ENCODE data around the gene HSDL2.
"Not testable (repeated sequence)": the region's sequence is repeated elsewhere in the genome, so short reads cannot be mapped to it uniquely, and the experiment has no call there.

Gene HSDL2

DNA sequence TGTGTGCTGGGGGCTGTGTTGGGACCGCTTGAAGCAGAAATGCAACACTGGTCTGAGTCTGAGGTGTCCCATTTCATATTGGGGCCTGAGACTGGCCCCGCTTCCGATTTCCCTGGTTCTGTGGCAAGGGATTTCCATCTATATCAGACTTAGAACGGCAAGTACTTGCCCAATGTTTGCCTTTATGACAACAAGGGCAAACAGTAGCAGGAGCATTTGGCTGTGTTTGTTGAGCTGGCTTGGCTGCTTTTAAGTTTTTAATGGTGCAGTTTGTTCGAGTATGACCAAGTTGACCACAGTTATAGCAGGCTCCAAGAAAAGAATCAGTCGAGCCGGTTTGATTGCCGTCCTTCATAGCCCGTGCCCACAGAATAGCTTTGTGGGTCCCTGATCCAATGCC is 17.0 kb downstream of the HSDL2 start:
- DNase-seq (ENCODE audit: low read depth), result no peak

GRCh38 chr9:112401175-112401815 is 21.4 kb downstream of the HSDL2 start:
- no peak for DNase-seq (ENCODE audit: low read depth)

GRCh38 chr9:112403614-112404201 is 23.8 kb downstream of the HSDL2 start:
- no peak for DNase-seq (ENCODE audit: low read depth)

DNA sequence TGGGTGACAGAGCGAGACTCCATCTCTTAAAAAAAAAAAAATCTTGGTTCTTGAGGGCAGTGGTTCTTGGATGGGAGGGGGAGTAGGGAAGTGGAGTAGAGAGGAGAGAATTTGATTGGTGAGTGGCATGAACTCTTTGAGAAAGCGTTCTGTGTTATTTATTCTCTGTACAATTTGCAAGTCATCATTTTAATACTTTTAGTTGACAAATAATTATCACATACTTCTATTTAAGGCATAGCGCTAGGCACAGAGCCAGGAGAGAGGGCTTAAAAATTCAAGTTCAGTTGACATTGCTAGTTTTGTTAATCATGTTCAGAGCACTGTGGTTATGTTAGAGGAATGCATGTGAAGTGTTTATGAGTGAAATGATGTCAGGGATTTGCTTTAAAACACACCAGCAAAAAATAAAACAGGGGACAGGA is 24.6 kb downstream of the HSDL2 start:
- no peak for DNase-seq (ENCODE audit: low read depth)

DNA sequence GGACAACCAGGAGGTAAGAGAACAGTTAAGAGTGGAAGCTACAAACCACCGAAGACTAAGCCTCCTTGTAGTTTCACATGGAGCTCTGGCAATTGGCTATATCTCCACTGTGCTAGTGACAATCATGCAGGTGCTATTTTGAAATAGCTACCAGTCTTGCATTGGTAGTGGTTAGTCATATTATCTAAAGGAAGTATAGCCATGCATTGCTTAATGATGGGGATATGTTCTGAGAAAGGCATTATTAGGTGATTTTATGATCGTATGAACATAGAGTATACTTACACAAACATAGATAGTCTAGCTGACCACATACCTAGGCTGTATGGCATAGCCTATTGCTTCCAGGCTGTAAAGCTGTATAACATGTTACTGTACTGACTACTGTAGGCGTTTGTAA is 28.4 kb downstream of the HSDL2 start:
- no peak for DNase-seq (ENCODE audit: low read depth)

GRCh38 chr9:112408819-112409218 is 28.9 kb downstream of the HSDL2 start:
- no peak for DNase-seq (ENCODE audit: low read depth)

- DNase-seq (ENCODE audit: low read depth), result no peak
Measured at GRCh38 chr9:112409758-112410157, 29.9 kb downstream of the HSDL2 start.

DNA sequence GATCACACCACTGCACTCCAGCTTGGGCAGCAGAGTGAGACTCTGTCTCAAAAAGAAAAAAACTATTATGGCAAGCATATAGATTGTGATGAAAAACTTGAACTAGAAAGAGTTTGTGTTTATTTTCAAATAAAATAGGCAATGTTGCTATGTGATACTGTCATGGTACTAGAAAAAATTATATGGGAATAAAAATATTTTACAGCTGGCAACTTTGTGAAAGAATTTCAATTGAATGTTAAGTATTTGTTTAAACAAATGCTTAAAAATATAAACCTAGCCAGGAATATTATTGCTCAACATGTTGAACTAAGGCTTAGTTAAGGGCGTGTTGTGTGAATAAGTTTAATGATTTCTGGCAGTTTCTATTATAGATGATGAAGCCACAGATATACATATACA is 31.7 kb downstream of the HSDL2 start:
- no peak for DNase-seq (ENCODE audit: low read depth)

- not testable (repeated sequence) for DNase-seq (ENCODE audit: low read depth)
Measured at GRCh38 chr9:112413728-112414127, 33.8 kb downstream of the HSDL2 start.

- DNase-seq (ENCODE audit: low read depth), result no peak
Measured at GRCh38 chr9:112420208-112420607, 40.3 kb downstream of the HSDL2 start.

DNA sequence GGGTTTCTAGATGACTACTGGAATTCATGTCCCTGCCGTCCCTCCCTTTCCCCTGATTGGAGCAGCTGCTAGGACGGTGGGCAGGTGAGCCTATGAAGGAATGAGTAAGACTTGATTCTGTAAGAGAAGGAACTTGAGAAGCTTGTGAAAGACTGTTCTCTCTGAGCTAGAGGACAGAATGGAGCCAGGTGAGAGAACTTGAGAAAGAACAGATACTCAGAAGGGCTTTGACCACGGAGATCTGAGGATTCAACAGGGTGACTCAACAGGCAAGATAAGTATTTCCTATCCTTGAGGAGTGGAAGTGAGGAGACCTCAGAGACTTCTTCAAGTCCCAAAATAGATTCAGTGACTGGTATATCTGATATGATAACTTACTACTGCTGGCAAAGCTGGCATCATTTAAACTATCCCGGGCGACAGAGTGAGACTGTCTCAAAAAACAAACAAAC is 41.9 kb downstream of the HSDL2 start:
- no peak for DNase-seq (ENCODE audit: low read depth)

DNA sequence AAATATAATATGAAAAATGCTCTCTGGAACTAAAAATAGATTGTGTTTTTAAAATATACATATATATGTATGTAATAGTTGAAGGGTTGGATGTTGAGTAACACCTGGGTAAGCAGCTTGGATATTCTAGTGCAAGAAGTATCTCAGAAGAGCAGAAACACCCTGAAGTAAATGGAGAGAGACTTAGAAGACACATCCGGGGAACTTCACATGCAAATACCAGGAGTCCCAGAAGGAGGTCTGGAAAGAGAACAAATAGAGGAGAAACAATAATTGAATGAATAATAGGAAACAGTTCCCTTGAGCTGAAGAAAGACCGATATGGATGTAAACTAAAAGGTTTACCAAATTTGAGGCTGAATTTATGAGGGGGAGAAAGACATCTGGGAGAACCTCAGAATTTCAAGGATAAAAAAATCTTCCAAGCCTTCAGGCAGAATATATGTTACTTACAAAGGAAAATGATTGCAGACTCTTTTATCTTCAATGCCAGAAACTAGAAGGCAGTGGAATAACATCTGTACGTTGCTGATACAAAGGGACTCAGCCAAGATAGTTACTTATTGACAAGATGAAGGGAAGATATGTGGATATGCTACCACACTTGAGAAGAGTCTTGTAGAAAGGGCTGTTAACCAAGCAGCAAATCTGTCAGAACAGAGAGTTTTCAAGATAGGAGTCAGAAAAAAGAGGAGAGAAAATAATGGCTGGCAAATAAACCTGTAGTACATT is 42.7 kb downstream of the HSDL2 start:
- DNase-seq (ENCODE audit: low read depth), result no peak

DNA sequence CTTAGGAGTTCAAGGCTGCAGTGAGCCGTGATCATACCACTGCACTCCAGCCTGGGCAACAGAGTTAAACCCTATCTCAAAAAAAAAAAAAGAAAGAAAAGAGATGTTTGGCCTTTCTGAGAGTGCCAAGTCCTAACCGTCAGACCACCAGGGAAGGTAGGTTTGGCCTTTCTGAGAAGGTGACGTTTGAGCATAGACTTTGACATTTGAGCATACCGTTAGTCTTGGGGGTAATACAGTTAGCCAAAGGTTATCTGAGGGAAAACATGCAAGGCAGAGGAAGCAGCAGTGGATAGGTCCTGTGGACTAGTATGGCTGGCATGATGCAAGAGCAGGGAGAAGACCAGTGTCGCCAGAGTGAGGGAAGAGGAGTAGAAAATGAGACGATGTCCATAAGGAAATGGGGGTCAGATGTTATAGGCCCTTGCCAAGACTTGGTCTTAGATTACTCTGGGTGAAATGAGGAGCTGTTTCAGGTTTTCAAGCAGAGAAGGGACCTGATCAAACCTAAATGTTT is 50.2 kb downstream of the HSDL2 start:
- no peak for DNase-seq (ENCODE audit: low read depth)

- DNase-seq (ENCODE audit: low read depth), result no peak
Measured at GRCh38 chr9:112433499-112434392, 53.8 kb downstream of the HSDL2 start.

DNA sequence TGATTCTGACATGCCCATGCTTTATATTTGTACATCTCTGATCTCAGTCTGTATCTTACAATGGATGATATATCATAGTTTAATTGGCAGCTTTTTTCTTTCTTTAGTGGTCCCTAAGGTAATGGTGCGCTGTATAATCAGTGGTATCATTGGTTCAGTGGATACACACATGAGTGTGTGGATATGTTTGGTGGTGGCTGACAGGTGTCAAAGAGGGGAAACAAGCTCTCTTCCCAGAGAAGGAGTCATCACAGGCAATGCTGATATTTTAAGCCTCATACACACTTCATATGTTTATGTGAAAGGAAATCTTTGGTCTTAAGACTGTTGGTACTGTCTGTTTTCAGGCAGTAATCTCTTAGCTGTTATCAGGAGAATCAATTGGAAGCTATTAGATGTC is 54.6 kb downstream of the HSDL2 start:
- DNase-seq (ENCODE audit: low read depth), result no peak

DNA sequence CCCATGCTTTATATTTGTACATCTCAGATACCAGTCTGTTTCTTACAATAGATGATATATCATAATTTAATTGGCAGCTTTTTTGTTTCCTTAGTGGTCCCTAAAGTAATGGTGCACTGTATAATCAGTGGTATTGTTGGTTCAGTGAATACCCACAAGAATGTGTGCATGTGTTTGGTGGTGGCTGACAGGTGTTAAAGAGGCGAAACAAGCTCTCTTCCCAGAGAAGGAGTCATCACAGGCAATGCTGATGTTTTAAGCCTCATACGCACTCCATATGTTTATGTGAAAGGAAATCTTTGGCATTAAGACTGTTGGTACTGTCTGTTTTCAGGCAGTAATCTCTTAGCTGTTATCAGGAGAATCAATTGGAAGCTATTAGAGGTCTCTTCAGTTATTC is 57.5 kb downstream of the HSDL2 start:
- DNase-seq (ENCODE audit: low read depth), result no peak

DNA sequence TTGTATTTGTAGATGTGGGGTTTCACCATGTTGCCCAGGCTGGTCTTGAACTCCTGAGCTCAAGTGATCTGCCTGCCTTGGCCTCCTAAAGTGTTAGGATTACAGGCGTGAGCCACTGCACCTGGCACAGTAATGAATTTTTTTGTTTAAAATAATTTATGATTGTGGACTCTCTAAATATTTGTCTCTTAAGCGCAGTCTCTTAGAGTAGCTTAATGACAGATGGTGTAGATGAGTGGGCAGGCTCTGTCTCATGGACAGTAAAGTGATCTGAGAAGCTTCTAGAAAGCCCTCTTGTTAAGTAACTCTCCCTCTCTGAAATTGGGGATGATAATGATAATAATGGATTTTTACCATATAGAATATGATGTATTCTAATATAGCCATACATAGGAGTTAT is 59.3 kb downstream of the HSDL2 start:
- DNase-seq (ENCODE audit: low read depth), result no peak

DNA sequence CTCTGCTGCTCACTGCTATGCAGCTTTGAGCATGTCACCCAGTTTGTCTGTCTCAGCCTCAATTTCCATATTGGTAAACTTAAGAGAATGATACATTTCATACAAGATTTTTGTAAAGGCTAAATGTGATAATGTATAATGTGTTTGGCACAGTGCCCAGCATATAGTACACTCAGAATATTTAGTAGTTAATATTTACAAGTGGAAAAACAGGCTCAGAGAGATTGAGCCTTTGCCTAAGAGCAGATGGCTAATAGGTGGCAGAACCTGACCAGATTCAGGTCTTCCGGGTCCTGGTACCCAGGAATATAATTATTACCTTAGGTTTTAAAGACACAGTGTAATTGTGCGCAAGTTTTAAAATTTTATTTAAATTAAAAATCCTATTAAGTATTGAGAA is 59.9 kb downstream of the HSDL2 start:
- no peak for DNase-seq (ENCODE audit: low read depth)

- no peak for DNase-seq (ENCODE audit: low read depth)
Measured at GRCh38 chr9:112443200-112443599, 63.3 kb downstream of the HSDL2 start.

- DNase-seq (ENCODE audit: low read depth), result no peak
Measured at GRCh38 chr9:112443636-112444035, 63.7 kb downstream of the HSDL2 start.

DNA sequence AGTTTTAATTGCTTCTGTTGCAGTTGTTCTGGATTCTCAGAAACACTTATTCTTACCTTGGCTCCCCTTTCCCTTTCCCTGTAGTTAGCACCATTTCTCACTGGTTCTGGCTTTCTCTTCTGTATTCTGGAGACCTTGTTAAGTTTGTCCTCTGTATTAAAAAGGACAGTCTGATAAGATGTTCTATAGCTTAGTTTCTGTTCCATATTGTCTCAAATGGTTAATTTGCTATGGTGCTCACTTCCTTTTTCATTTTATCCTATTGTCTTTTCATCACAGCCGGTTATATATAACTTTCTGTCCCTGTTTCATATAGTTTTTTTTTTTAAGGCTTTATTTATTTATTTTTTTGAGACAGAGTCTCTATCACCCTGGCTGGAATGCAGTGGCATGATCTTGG is 65.3 kb downstream of the HSDL2 start:
- no peak for DNase-seq (ENCODE audit: low read depth)

- DNase-seq (ENCODE audit: low read depth), result no peak
Measured at GRCh38 chr9:112446080-112446479, 66.2 kb downstream of the HSDL2 start.

Data from HS-5 (cell line).